ENCODE measurements around the gene NKG7. TPM values are rescaled to one million over a fixed set of nuclear protein-coding genes. Genes with fewer than 3 reads are reported as not detected.

The NKG7 gene
- total and polyA plus RNA-seq, 2 of the 13 experiments (the other 11 are each of a cell fraction or from before 2014, with no cell fraction given), result 0.40 TPM; not detected in 1

- TF ChIP-seq EHMT2 (IDR thresholded peaks at IDR 0.05; ENCODE audit: borderline replicate concordance, low read depth, low read length) (no peak), DNMT1 (CRISPR knock-in tag; IDR thresholded peaks at IDR 0.05) (no peak), ARHGAP35 (CRISPR knock-in tag; IDR thresholded peaks at IDR 0.05; ENCODE audit: borderline replicate concordance) (no peak), XRCC5 (optimal IDR thresholded peaks at IDR 0.05; ENCODE audit: low read length) (peak; percentile 5), SALL1 (CRISPR knock-in tag; IDR thresholded peaks at IDR 0.05) (peak; percentile 85), ZBTB7B (CRISPR knock-in tag; IDR thresholded peaks at IDR 0.05) (peak; percentile 98), FOXK1 (CRISPR knock-in tag; IDR thresholded peaks at IDR 0.05; ENCODE audit: borderline replicate concordance, low read depth) (no peak; the same call in 1 of the 2 replicates), FLYWCH1 (CRISPR knock-in tag; IDR thresholded peaks at IDR 0.05) (no peak), ZFP90 (CRISPR knock-in tag; IDR thresholded peaks at IDR 0.05; ENCODE audit: borderline replicate concordance) (no peak), ATF3 (CRISPR knock-in tag; IDR thresholded peaks at IDR 0.05) (no peak), SRF (IDR thresholded peaks at IDR 0.05; ENCODE audit: low read depth, low read length) (no peak), ZNF431 (CRISPR knock-in tag; IDR thresholded peaks at IDR 0.05; ENCODE audit: borderline replicate concordance, low read depth) (no peak), MXD4 (CRISPR knock-in tag; IDR thresholded peaks at IDR 0.05) (no peak), ZFP36L1 (CRISPR knock-in tag; IDR thresholded peaks at IDR 0.05) (no peak), THAP9 (CRISPR knock-in tag; IDR thresholded peaks at IDR 0.05; ENCODE audit: borderline replicate concordance) (no peak), POLR2AphosphoS2 (IDR thresholded peaks at IDR 0.05; ENCODE audit: low read depth, low read length) (no peak), SMAD3 (CRISPR knock-in tag; IDR thresholded peaks at IDR 0.05) (no peak), CHCHD3 (CRISPR knock-in tag; IDR thresholded peaks at IDR 0.05) (no peak), ZSCAN20 (CRISPR knock-in tag; IDR thresholded peaks at IDR 0.05; ENCODE audit: borderline replicate concordance) (no peak), STAT5B (CRISPR knock-in tag; IDR thresholded peaks at IDR 0.05) (no peak), MTERF4 (CRISPR knock-in tag; IDR thresholded peaks at IDR 0.05) (no peak)
- TF ChIP-seq, protein P1, sequence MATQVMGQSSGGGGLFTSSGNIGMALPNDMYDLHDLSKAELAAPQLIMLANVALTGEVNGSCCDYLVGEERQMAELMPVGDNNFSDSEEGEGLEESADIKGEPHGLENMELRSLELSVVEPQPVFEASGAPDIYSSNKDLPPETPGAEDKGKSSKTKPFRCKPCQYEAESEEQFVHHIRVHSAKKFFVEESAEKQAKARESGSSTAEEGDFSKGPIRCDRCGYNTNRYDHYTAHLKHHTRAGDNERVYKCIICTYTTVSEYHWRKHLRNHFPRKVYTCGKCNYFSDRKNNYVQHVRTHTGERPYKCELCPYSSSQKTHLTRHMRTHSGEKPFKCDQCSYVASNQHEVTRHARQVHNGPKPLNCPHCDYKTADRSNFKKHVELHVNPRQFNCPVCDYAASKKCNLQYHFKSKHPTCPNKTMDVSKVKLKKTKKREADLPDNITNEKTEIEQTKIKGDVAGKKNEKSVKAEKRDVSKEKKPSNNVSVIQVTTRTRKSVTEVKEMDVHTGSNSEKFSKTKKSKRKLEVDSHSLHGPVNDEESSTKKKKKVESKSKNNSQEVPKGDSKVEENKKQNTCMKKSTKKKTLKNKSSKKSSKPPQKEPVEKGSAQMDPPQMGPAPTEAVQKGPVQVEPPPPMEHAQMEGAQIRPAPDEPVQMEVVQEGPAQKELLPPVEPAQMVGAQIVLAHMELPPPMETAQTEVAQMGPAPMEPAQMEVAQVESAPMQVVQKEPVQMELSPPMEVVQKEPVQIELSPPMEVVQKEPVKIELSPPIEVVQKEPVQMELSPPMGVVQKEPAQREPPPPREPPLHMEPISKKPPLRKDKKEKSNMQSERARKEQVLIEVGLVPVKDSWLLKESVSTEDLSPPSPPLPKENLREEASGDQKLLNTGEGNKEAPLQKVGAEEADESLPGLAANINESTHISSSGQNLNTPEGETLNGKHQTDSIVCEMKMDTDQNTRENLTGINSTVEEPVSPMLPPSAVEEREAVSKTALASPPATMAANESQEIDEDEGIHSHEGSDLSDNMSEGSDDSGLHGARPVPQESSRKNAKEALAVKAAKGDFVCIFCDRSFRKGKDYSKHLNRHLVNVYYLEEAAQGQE (IDR thresholded peaks at IDR 0.05; ENCODE audit: borderline replicate concordance in 1 of 2, low read depth in 1 of 2, low read length in 2 of 2), result no peak
These were observed 17.7 kb downstream of the NKG7 start (continued) for GRCh38 chr19:51354742-51355148.

Measured in HepG2 (cell line).